CD4-positive, alpha-beta T cell treated with Interferon alpha-2 for 1 hour (primary cell): Measurements from ENCODE around the gene TLK1.

Source experiments
- DNase-seq, 2 donors: peaks; one replicate each; pipeline ENCODE4 v3.0.0-alpha.2; 2020 to 2022

The TLK1 gene

GRCh38 chr2:171160119-171160955 lies at the start of gene TLK1:
Gene TLK1, minus strand, starts transcription at chr2:171160893. Its CDS starts 465 bp downstream, at chr2:171160428.
- peak; percentile 66 to 80 for DNase-seq

- no peak for DNase-seq
These were observed 49.6 kb upstream of the TLK1 start for GRCh38 chr2:171210216-171210863.

DNA sequence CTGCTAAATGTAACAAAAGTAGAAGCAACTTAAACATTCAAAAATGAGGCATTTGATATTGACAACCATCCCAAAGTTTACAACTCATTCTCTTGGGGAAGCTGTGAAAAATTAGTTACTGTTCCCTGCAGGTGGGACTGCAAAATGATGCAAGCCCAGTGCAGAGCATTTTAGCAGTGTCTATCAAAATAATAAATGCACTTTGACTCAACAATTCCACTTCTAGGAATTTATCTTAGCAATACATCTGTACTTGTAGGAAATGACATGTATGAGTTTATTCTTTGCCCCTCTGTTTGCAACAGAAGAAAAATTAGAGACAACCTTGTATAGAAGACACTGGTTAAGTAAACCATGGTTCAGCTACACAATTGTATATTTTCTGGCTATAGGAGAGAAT lies 48.0 kb upstream of the TLK1 start:
- DNase-seq, result no peak

GRCh38 chr2:171206422-171207115 lies 45.9 kb upstream of the TLK1 start:
- DNase-seq, result no peak

DNA sequence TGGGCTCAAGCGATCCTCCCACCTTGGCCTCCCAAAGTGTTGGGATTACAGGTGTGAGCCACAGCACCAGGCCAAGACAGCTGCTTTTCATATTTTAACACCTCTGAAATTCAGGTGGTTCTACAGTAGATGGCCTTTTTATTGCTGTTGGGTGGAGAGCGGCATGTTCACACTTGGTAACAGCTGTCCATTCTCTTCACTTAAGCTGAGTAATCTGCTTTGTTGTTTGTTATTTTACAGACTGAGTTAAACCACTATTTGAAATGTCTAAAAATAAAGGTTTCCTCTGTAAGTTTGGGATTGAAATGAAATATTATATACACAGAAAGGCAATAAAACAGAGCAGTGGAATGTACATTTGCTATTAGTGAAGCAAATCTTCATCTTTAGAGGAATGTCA lies 44.9 kb upstream of the TLK1 start:
- DNase-seq, result no peak

DNA sequence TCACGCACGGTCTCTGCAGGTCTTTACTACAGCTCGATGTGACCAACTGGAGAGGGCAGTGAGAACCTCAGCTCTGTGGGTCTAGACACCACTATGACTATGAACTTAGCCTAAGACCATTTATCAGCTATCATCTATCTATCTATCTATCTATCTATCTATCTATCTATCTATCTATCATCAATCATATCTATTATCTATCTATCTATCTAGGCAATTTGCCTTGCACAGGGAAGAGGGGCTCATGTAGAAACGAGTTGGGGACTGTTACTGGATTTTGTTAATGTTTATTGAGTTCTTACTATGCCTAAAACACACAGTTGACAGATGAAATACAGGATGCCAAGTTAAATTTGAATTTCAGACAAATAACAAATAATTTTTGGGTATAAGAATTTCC lies 41.1 kb upstream of the TLK1 start:
- no peak for DNase-seq

- no peak for DNase-seq
These were observed 40.6 kb upstream of the TLK1 start for GRCh38 chr2:171201271-171201670.

- no peak for DNase-seq
These were observed 39.8 kb upstream of the TLK1 start for GRCh38 chr2:171200469-171200868.

- no peak for DNase-seq
These were observed 30.3 kb upstream of the TLK1 start for GRCh38 chr2:171191021-171191420.

DNA sequence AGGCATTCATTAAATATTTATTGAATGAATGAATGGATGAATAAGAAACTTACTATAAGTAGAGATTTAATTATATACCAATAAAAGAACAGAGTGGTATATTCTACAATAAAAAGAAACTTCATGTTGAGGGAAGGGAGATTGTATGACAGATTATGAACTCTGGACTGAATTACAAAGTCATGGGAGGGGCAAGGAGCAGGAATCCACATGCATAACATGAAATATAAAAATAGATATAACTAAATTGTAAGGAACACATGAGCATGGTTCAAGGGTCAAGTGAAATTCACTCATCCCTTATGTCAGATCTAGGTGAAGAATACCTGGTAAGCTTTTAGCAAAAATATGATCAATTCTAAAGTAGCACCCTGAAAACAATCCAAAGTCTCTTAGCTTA lies 27.1 kb upstream of the TLK1 start:
- no peak for DNase-seq

GRCh38 chr2:171187177-171187576 lies 26.5 kb upstream of the TLK1 start:
- DNase-seq, result no peak

DNA sequence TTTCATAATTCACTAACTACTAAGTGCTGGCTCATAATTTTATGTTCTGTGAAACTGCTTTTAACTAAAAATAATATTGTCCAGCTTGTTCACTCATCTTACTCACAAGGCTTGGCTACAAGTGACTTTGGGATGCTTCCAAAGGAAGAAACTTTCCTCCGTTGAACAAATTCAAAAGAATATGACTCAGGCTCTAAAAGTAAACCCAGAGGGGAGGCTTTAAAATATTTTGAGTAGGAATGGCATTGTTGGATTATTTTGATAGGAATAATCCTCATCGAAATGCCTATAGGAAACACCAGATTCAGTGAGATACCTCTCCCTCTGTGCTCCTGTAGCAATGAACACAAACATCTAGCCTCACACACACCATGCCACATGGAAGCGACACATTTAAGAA lies 25.2 kb upstream of the TLK1 start:
- no peak for DNase-seq

DNA sequence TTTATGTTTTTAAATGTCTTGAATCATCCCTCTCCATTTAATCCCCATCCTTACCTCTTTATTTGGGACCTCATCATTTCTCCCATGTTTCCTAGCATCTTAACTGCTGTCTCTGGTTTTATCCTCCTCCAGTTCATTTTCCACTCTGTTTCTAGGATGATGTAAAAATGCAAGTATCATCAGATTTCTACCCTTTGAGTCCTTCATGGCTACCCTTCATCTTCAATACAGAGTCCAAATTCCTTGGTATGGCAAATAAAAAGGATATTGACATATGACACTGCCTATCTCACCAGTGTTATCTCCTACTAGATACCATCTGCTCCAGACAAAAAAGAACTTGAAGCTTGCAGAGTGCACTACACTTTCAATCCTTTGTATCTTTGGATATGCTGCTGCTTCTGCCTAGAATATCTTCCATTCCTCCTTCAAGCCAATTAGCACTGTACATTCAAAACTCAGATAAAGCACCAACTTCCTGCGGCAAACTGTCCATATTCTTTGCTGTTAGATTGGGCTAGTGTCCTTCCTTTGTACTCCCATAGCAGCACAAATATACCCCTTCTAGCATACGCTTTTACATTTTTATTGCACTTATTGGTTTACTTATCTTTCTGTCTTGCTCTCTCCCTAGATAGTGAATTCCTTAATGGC lies 24.6 kb upstream of the TLK1 start:
- DNase-seq, result no peak

DNA sequence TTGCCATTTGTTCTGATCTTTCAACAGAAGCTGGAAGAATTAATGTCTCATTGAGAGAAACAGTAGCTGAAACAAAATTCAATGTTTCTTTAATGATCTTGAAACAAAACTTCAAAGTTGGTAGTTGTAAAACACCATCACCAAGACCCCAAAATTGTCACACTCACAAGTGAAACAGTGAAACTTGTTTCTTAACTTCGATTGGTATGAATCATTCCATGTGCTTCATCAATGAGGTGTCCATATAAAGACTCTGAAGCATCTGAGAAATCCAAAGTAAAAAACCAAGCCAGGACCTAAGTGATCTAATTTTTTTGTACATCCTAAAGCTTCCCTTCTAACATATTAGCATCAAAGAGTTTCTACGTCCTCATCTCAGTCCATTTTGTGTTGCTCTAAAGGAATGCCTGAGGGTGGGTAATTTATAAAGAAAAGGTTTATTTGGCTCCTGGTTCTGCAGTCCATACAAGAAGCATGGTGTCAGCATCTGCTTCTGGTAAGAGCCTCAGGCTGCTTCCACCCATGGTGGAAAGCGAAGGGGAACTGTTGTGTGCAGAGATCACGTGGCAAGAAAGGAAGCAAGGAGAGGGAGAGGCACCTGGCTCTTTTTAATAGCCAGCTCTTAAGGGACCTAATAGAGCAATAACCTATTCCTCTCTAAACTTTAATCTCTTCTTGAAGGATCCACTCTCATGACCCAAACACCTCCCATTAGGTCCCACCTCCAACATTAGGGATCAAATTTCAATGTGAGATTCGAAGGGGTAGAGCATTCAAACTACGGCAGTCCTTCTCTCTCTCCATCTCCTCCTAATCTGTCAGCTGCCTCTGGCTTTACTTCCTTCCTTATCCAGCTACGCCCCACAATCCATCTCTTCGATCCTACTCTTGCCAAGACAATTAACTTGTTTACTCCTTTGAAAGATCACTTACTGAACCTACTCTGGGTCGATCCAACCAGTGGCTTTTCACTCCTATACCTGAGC lies 20.7 kb upstream of the TLK1 start:
- no peak for DNase-seq

GRCh38 chr2:171180229-171180930 lies 19.7 kb upstream of the TLK1 start:
- no peak for DNase-seq

- DNase-seq, result no peak
These were observed 18.3 kb upstream of the TLK1 start for GRCh38 chr2:171178993-171179392.

GRCh38 chr2:171176516-171176915 lies 15.8 kb upstream of the TLK1 start:
- DNase-seq, result no peak

- DNase-seq, result no peak
These were observed 13.4 kb upstream of the TLK1 start for GRCh38 chr2:171174075-171174474.

DNA sequence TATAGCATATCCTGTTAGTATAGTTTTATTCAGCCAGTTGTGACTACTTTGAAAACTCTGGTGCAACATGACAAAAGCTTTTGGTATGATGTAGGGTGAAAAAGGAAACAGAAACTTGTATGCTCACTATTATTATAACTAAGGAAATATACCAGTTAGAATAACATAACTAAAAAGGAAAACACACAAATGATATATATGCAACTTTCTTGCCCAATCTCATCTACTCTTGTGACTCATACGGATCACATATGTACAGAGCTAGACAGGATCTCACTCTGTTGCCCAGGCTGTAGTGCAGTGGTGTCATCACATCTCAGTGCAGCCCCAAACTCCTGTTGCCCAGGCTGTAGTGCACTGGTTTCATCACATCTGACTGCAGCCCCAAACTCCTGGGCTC lies 12.4 kb upstream of the TLK1 start:
- DNase-seq, result no peak

- DNase-seq, result no peak
These were observed 11.1 kb upstream of the TLK1 start for GRCh38 chr2:171171808-171172207.

DNA sequence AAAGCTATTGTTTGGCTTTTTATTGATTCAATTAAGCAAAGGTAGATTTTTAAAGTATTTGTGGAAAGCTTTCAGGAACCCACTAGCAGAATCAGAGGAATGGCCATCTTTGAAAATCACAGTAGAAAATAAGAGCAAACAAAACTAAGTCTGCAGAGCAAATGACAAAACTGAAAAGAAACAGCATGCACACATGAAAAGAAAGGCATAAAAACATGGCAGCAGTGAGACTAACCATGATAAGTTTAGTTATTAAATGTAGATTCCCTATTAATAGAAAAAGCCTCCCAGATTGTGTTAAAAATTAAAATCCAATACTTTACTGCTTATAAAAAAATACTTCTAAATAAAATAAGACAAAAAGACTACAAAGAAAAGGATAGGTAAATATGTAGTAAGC lies 9.1 kb upstream of the TLK1 start:
- DNase-seq, result no peak
